Measurements from ENCODE around the gene ZNF598.
"Not testable (repeated sequence)": the region's sequence is repeated elsewhere in the genome, so short reads cannot be mapped to it uniquely, and the experiment has no call there.

Gene ZNF598

DNA sequence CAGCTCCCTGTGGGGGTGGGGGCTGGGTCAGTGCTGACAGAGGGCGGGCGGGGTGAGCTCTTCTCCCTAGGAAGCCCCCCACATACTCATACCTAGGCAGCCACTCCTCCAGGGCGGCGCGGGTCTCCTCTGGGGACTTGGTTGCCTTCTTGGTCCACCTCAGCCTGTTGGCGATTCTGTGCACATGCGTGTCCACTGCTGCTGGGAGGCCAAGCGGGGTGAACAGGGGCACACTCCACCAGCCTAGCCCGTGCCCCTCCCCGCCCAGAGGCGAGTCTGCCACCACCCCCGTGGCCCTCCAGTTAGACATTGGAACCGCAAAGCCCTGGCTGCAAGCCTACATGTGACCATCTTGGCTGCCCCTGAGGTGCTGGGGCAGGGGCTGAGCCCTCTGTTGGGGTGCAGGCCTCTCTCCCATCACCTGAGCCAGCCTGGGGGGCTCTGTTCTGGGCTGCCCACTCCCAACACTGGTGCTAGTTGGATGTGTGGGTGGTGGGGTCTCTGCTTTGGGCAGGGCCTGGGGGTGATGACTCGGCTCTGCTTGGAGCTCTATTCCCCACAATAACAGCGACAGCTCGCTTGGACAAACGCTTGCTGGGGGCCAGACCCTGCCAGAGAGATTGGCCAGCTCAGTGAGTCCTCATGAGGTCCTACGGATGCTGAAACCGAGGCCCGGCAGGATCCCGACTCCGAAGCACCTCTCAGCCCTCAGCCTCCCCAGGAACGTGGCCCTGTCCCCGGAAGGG is 30.6 kb upstream of the ZNF598 start:
- no peak for DNase-seq (ENCODE audit: low read depth)

DNA sequence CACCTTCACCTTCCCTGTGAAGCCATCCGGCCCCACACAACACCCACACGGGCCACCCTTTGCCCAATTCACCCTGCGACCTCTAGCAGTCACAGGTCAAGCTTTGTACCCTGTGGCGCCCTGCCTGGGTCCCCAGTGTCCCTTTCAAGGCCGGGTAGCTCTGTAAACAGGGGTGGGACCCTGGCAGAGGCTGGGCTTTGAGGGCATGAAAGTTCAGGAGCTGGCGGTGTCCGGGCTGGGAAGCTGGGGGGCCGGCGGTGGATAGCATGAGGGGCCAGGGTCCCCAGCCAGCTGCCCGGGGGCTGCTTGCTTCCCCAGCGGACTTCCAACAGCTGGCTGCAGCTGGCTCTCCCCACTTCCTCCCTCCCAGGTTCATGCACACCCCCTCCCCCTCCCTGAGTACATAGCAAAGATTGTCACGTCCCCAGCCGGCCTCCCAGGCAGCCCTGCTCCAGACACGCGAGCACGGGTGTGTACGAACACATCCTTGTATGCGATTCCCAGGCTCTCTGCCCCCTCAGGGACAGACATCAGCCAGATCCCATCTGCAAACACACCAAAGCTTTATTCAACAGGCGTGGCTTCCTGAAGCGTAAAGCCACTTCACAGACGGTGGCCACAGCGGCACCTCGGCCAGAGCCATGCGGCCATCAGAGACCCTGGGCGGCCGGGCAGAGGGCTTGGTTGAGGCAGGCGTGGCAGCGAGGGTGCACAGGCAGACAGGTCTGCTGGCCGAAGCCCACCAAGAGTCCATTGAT is 29.8 kb upstream of the ZNF598 start:
- DNase-seq (ENCODE audit: low read depth) = no peak

DNA sequence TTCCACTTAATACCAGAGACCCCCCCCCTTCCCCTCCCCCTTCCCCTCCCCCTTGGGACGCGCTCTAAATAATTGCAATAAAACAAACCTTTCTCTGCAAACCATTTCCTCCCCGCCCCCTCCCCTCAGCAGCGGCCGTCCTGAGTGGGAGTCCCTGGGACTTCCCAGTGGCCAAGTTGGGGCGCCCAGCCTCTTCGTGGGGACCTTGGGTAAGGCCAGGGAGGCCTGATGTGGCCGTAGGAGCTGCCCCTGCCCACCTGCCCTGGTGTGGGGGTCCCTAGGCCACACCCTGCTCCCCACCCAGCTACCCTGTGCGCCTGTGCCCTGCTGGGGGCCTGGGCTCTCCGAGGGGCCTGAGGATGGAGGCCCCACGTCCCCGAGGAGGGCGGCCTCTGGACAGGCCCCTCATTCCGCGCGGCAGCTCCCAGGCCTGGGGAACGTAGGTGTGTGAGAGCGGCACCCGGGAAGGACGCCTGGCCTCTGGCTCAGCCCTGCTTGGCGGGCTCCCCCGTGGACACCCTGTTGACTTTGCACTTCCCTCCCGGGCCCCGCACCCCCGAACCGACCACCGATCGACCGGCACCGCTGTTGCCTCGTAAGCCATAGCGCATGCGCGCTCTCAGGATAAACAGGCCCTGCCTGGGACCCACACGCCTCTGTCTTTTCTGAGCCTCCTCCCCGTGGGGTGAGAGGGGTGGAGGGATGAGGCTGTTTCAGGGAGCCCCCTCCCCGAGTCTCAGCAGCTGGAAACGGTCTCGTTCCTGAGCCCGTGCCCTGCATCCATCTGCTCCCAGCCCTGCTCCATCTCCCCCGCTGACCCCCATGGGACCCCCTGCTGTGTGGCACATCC is 29.0 kb upstream of the ZNF598 start:
- no peak for DNase-seq (ENCODE audit: low read depth)

- DNase-seq (ENCODE audit: low read depth) = no peak
Observed at GRCh38 chr16:2037647-2038381, 28.2 kb upstream of the ZNF598 start.

DNA sequence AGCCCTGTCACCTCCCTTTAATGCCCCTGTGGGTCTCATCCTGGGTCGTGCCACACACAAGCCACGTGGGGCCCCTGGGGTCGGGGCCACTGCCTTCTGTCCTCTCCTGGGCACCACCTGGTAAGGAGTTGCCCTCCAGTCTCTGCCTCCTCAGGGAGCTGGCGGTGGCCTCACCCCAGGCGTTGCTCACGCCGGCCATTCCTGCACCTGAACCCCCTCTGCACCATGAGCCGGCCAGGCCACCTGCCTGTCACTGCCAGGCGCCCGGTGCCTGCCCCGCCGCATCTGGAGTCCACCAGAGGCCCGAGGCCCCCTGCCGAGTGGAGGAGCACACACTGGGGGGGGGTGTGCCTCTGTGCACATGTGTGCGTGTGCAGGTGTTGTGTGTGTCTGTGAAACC is 27.5 kb upstream of the ZNF598 start:
- no peak for DNase-seq (ENCODE audit: low read depth)

GRCh38 chr16:2036200-2036966 is 26.8 kb upstream of the ZNF598 start:
- DNase-seq (ENCODE audit: low read depth) = no peak

DNA sequence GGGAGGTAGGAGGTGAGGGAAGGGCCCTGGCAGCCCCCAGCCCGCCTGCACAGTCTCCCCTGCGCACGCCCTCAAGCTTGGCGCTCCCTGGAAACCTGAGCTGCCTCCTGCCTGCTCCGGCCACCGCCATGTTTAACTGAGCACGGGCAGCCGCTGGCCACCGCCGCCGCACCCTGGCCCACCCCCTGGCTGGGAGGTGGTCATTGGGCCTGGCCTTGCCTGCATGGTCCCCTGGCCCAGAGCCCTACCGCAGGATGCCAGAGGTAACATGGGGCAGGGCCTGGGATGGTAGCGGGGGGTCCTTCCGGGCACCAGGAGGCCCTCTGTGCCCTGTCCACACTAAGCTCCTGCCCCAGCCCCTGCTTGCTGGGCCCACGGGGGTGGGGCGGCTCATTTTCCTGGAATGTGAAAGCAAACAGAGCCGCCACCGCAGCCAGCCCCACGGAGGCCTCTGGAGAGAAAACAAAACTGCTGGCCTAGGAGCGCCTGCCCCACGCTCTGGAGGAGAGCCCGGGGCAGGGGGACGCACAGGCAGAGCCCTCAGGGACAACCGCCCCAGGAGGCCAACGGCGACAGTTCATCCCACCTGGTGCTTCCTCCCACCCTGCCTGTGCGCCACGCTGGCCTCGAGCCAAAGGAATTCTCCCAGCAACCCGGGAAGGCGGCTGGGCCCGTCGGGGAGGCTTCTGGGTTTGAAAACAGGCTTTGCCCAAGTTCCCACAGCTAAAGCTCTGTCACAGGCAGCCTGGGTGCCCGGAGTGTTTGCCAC is 26.0 kb upstream of the ZNF598 start:
- no peak for DNase-seq (ENCODE audit: low read depth)

- DNase-seq (ENCODE audit: low read depth) = no peak
Observed at GRCh38 chr16:2034696-2035430, 25.2 kb upstream of the ZNF598 start.

GRCh38 chr16:2033909-2034695 is 24.5 kb upstream of the ZNF598 start:
- DNase-seq (ENCODE audit: low read depth) = not testable (repeated sequence)

DNA sequence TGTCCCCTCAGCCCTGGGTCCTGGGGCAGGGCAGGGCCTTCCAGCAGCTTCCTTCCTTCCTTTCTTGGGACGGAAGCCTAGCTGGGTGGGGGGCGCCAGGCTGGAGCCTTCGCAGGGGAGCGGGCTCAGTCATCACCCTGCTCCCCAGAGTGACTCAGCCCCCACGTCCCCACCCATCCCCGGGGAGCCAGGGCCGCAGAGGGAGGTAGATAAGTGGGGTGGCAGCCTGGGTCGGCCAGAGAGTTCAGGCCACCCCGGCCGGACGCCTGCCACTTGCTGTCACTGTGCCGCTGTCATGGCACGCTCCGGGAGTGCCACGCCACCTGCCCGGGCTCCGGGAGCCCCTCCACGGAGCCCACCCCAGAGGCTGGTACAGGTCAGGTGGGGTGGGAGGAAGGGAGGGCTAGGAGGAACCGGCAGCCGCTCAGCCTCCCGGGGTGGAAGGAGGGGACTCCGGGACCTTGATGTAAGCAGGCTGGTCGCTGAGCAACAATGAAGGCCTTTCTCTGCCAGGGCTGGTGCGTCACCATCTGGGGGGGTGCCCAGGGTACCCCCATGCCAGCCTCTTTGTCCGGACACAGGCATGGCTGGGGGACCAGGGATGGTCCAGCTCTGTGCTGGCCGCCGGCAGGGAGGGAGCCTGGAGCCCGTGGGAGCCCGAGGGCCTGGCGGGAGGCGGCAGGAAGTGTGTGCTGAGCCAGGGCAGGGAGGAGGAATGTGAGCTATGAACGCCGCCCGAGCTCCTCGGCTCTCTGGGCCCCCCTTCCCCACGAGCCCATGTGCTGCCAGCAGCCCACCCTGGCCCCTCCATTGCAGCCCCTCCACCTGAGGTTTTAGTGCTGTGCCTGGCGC is 23.7 kb upstream of the ZNF598 start:
- no peak for DNase-seq (ENCODE audit: low read depth)

- no peak for DNase-seq (ENCODE audit: low read depth)
Observed at GRCh38 chr16:2032285-2033056, 22.9 kb upstream of the ZNF598 start.

DNA sequence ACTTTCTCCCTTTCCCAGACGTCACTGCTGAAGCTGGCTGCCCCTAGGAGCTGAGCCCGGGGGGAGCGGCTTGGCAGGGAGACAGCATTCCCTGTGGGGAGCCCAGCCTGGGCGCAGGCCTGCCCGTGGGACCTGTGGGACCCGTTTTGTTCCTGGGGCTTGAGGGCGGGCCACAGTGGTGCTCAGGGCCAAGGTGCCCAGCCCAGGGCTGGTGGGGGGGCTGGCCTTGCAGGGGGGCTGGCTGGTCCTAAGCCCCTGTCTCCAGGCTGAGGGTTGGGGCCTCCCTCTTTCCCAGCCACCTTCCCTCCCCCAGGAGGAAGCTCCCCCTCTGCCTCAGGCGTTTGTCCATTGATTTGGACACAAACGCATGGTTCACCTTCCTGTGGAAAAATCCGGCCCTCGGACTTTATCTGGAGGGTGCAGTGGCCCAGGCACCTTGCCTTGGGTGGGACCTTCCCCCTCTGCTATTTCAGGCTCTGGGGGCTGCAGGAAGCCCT is 21.5 kb upstream of the ZNF598 start:
- DNase-seq (ENCODE audit: low read depth) = no peak

GRCh38 chr16:2030036-2030435 is 20.4 kb upstream of the ZNF598 start:
- DNase-seq (ENCODE audit: low read depth) = no peak

- DNase-seq (ENCODE audit: low read depth) = no peak
Observed at GRCh38 chr16:2029350-2029749, 19.7 kb upstream of the ZNF598 start.

- no peak for DNase-seq (ENCODE audit: low read depth)
Observed at GRCh38 chr16:2028620-2029220, 19.1 kb upstream of the ZNF598 start.

- DNase-seq (ENCODE audit: low read depth) = no peak
Observed at GRCh38 chr16:2028146-2028545, 18.5 kb upstream of the ZNF598 start.

Data from stimulated activated CD4-positive, alpha-beta T cell treated with anti-CD3 and anti-CD28 coated beads, Interleukin-2, amount 100 ng/mL, for 4 hours (primary cell).